Caki2 (cell line): ENCODE measurements around the gene RAD21L1. TPM values are rescaled to one million over a fixed set of nuclear protein-coding genes. Genes with fewer than 3 reads are reported as not detected.
A peak's percentile ranks its signal among the peaks of the same experiment; 100 is the strongest.

Source experiments
- DNase-seq: peaks from one replicate; pipeline ENCODE4 v3.0.0-alpha.2; 2015; ENCODE audit warnings: low read depth
- in situ Hi-C: cut with HindIII; loops from 2 replicates; pipeline ENCODE4 v1.10.0; 2016; ENCODE audit warnings: low sequenced_read_pairs, low pct_unique_long_range_greater_than_20kb, mixed read lengths
- total RNA-seq: library from RNA; depleted of rRNA; stranded (reverse); fragments of >200 nt; shearing (Covaris generic); gene quantifications from 2 replicates; pipeline ENCODE4 v1.2.3, GENCODE V29; 2014; ENCODE audit warnings: low replicate concordance

The RAD21L1 gene
- total RNA-seq, 1 experiment from 2014 or later = 0.57 TPM

DNA sequence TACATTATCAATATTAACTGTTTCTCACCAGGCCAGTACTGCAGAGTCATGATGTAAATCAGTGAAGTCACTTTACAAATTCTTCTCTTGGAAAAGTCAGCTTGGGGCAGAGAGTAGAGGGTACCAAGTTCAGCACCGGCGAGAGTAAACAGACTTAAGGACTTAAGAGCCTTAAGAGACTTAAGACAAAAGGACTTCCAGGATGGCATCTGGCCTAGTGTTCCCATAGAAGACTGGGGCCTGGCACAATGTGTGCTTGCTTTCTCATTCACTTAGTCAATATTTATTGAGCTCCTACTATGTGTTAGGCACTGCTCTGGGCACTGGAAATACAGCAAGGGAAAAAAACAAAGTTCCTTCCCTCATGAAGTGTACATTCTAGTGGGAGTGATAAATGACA, 38.9 kb downstream of the RAD21L1 start:
- DNase-seq = no peak
- in situ Hi-C loops = no loop called here

GRCh38 chr20:1265226-1265915, 39.5 kb downstream of the RAD21L1 start:
- no peak for DNase-seq

GRCh38 chr20:1265916-1266166, 40.0 kb downstream of the RAD21L1 start:
- in situ Hi-C loops = no loop called here

More at GRCh38 chr20:1265226-1265915, 39.5 kb downstream of the RAD21L1 start:
- in situ Hi-C loops = no loop called here

GRCh38 chr20:1266167-1266973, 40.5 kb downstream of the RAD21L1 start, which contains the start of gene SNPH:
Gene SNPH (plus strand): TSS chr20:1266294. CDS start chr20:1296240, 29,946 bp downstream.
- peak; percentile 72 for DNase-seq
- in situ Hi-C loops = no loop called here

More at GRCh38 chr20:1265916-1266166, 40.0 kb downstream of the RAD21L1 start:
- DNase-seq = no peak

DNA sequence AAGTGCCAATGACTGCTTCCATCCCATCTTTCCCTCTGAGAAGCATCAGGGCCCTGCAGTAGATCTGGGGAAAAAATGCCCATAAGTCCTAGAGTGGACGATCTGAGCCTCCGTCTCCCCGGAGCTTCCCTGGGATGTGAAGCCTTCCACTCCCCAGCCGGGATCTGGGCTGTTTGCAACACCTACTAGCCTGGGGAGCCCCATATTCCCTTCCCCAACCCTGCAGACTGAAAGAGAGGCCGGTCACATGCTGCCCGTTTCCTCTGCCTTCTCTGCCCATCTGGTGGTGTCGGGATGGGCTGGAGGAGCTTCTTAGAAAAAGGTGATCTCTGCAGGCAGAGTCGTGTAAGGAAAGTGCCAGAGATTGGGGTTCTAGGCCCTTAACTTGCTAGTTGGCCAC, 41.3 kb downstream of the RAD21L1 start:
- DNase-seq = no peak
- in situ Hi-C loops = no loop called here

DNA sequence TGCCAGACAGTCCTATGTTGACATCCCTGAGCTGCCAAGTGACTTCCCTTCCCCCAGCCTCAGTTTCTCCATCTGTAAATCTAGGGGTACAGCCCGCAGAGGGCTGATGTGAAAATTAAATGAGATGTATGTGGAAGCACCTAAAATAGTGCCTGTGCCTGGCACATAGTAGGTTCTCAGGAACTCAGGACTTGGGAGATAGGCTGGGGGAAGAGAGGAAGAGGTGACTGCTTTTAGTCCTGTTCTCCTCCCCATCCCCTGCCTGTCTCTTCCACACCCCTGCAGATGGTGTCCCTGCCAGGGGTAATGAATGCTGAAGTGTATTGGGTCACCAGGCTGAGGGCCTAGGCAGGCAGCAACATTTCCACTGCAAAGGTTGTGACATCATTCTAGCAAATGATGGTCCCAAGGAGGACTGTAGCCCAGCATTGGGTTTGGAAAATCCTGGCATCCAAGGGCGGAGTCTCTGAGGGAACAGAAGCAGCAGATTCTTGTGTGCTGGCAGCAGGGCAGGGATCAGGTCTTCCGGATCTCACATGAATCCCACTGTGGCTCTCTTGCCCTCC, 42.0 kb downstream of the RAD21L1 start:
- in situ Hi-C loops = no loop called here
- no peak for DNase-seq

GRCh38 chr20:1269235-1269634, 43.4 kb downstream of the RAD21L1 start:
- in situ Hi-C loops = no loop called here
- DNase-seq = no peak

- DNase-seq = no peak
- in situ Hi-C loops = no loop called here
Measured at GRCh38 chr20:1269850-1270249, 44.0 kb downstream of the RAD21L1 start.

GRCh38 chr20:1272368-1273100, 46.7 kb downstream of the RAD21L1 start:
- in situ Hi-C loops = no loop called here
- DNase-seq = no peak

GRCh38 chr20:1273366-1273765, 47.5 kb downstream of the RAD21L1 start:
- DNase-seq = peak; percentile 47
- in situ Hi-C loops = no loop called here

DNA sequence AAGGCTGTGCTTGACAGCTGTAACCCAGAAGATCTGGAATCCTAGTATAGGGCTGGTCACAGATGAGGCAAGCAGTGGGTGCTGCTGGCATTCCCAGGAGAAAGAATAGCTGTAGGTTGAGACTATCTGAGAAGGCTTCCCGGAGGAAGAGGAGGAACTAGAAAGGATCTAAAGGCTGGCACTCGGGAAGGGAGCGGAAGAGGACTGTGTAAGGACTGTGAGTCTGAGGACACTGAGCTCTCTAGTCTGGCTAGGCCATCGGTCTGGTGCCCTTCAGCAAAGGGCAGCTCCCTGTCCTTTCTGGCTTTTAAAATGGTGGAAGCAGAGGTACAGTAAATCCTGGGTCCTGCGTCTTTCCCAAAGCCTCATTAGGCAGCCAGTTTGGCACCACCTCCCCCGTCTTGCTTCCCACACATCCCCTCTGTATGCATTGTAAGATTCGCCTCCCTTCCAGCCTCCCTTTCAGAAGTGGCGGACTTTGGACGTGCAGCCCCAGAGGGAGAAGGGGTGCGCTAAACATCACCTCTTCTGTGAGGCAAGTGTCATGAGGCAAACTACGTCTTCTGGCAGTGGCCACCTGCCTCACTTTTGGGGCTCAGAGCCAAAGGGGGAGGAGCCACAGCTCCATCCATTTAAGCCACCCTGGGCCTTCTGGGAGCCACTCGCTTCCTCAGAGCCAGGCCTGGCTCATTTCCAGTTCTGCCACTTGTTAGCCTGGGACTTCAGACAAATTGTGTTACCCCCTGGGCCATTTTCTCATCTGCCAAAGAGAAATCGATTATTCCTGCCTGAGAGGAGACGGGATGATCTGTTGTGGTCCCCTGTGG, 48.9 kb downstream of the RAD21L1 start:
- in situ Hi-C loops = no loop called here
- no peak for DNase-seq

GRCh38 chr20:1275919-1276318, 50.1 kb downstream of the RAD21L1 start:
- in situ Hi-C loops = no loop called here
- no peak for DNase-seq

DNA sequence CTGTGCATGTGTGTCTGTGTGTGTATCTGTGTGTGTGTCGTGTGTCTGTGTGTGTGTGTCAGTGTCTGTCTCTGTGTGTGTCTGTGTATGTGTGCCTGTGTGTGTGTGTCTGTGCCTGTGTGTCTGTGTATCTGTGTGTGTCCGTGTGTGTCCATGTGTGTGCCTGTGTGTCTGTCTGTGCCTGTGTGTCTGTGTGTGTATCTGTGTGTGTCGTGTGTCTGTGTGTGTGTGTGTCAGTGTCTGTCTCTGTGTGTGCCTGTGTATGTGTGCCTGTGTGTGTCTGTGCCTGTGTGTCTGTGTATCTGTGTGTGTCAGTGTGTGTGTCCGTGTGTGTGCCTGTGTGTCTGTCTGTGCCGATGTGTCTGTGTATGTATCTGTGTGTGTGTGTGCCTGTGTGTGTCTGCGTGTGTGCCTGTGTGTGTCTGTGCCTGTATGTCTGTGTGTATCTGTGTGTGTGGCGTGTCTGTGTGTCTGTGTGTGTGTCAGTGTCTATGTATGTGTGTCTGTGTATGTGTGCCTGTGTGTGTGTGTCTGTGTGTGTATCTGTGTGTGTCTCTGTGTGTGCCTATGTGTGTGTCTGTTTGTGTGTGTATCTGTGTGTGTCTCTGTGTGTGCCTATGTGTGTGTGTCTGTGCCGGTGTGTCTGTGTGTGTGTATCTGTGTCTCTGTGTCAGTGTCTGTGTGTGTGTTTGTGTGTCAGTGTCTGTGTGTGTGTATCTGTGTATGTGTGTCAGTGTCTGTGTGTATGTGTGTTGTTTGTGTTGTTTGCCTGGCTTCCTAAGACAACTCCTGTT, 51.9 kb downstream of the RAD21L1 start:
- in situ Hi-C loops = no loop called here
- DNase-seq = no peak

- in situ Hi-C loops = no loop called here
Measured at GRCh38 chr20:1278993-1279392, 53.1 kb downstream of the RAD21L1 start.

DNA sequence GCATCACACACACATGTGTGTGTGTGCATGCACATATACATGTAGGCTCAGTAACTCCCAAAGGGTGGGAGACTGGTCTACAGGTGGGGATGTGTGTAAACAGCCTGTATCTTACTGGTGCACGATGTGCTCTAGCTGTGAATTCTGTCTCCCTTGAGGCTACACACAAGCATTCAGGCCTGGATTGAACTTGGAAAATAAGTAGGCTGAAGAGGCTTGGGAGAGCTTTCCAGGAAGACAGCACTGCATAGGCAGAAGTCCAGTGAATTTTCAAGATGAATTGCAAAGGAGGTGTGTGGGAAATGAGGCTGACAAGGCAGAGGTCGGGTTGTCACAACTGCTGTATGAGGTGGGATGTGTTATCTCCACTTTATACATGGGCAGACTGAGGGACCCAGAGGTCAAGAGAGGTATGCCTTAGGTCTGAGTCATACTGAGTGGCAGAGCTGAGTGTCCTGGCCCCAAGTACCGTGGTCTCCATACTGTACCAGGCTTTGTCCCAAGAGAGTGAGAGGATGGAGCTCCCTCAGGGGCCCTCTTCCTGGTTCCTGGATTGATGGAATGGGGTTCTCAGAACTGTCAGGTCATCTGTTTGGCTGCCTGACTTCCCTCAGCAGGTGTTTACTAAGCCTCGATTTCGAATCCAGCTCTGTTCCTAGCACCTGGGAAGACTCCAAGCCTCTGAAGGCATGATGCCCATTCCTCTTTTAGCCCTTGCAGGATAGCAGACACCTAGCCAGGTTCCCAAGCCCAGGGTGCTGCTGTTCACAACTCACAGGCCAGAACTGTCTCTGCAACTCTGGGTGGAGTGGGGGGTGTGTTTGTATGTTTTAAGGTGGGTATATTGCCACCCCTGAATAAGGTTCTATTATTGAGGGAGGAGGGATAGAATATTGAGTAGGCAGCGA, 54.6 kb downstream of the RAD21L1 start:
- DNase-seq = no peak
- in situ Hi-C loops = no loop called here

More at GRCh38 chr20:1278993-1279392, 53.1 kb downstream of the RAD21L1 start:
- DNase-seq = no peak

- DNase-seq = no peak
- in situ Hi-C loops = no loop called here
Measured at GRCh38 chr20:1281279-1282057, 55.6 kb downstream of the RAD21L1 start.
